Glutamatergic neuron (in vitro differentiated cells): ENCODE results near the gene HAVCR1. TPM values are rescaled to one million over a fixed set of nuclear protein-coding genes. Genes with fewer than 3 reads are reported as not detected.
"Not testable (repeated sequence)": the region's sequence is repeated elsewhere in the genome, so short reads cannot be mapped to it uniquely, and the experiment has no call there.

Experiments used
- DNase-seq: peaks from one replicate; pipeline ENCODE4 v3.0.0; 2022
- H3K27ac Mint-ChIP-seq: one replicate; pipeline ENCODE4 v1.8.0; 2020; ENCODE audit warnings: mild to moderate bottlenecking, mixed read lengths, inconsistent platforms; ENCODE audit not compliant: unreplicated experiment
- H3K27me3 Mint-ChIP-seq: one replicate; pipeline ENCODE4 v1.8.0; 2020; ENCODE audit warnings: mild to moderate bottlenecking, moderate library complexity, mixed read lengths, inconsistent platforms; ENCODE audit not compliant: unreplicated experiment
- H3K36me3 Mint-ChIP-seq: one replicate; pipeline ENCODE4 v1.8.0; 2020; ENCODE audit warnings: mild to moderate bottlenecking, mixed read lengths, inconsistent platforms; ENCODE audit not compliant: unreplicated experiment
- H3K4me1 Mint-ChIP-seq: one replicate; pipeline ENCODE4 v1.8.0; 2020; ENCODE audit warnings: mild to moderate bottlenecking, low read depth, mixed read lengths, inconsistent platforms; ENCODE audit not compliant: unreplicated experiment
- H3K4me3 Mint-ChIP-seq: one replicate; pipeline ENCODE4 v1.8.0; 2020; ENCODE audit warnings: mild to moderate bottlenecking, mixed read lengths, inconsistent platforms; ENCODE audit not compliant: unreplicated experiment
- H3K9me3 Mint-ChIP-seq: one replicate; pipeline ENCODE4 v1.8.0; 2020; ENCODE audit warnings: mild to moderate bottlenecking, moderate library complexity, mixed read lengths, inconsistent platforms; ENCODE audit not compliant: unreplicated experiment
- total RNA-seq: library from RNA; stranded (reverse); fragmentation: NEBNext Ultra II Directional; extraction: Animal tissue kit (Norgen Biotek cat#: 25700); gene quantifications from one replicate; pipeline ENCODE4 v1.2.1, GENCODE V29; 2021; ENCODE audit not compliant: unreplicated experiment
- TF ChIP-seq, protein P1 (sequence below): fragments of 200-600 bp; sonication (generic); IDR thresholded peaks from one replicate; pipeline ENCODE4 v1.5.0; 2021; ENCODE audit not compliant: partially characterized antibody, unreplicated experiment

HAVCR1 gene
- total RNA-seq, 1 donor from 2014 or later, result not detected

GRCh38 chr5:157030692-157031091 lies 28.2 kb downstream of the HAVCR1 start:
- peaks cover 7% of the 10 kb centered on the region for H3K4me1 Mint-ChIP-seq
- DNase-seq, result no peak
- H3K9me3 Mint-ChIP-seq, result no peaks in the 10 kb centered on the region
- H3K27me3 Mint-ChIP-seq, result no peaks in the 10 kb centered on the region
- H3K36me3 Mint-ChIP-seq, result no peaks in the 10 kb centered on the region
- H3K27ac Mint-ChIP-seq, result no peak overlapping the region
- TF ChIP-seq, protein P1, sequence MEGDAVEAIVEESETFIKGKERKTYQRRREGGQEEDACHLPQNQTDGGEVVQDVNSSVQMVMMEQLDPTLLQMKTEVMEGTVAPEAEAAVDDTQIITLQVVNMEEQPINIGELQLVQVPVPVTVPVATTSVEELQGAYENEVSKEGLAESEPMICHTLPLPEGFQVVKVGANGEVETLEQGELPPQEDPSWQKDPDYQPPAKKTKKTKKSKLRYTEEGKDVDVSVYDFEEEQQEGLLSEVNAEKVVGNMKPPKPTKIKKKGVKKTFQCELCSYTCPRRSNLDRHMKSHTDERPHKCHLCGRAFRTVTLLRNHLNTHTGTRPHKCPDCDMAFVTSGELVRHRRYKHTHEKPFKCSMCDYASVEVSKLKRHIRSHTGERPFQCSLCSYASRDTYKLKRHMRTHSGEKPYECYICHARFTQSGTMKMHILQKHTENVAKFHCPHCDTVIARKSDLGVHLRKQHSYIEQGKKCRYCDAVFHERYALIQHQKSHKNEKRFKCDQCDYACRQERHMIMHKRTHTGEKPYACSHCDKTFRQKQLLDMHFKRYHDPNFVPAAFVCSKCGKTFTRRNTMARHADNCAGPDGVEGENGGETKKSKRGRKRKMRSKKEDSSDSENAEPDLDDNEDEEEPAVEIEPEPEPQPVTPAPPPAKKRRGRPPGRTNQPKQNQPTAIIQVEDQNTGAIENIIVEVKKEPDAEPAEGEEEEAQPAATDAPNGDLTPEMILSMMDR, result no peak
- H3K4me3 Mint-ChIP-seq, result no peak overlapping the region

- H3K36me3 Mint-ChIP-seq, result no peaks in the 10 kb centered on the region
Measured at GRCh38 chr5:157029457-157029856, 29.5 kb downstream of the HAVCR1 start.

GRCh38 chr5:157027663-157028062 lies 31.3 kb downstream of the HAVCR1 start:
- not testable (repeated sequence) for DNase-seq, H3K4me3 Mint-ChIP-seq, H3K36me3 Mint-ChIP-seq, H3K27ac Mint-ChIP-seq, H3K4me1 Mint-ChIP-seq, H3K27me3 Mint-ChIP-seq, H3K9me3 Mint-ChIP-seq

More at GRCh38 chr5:157029457-157029856, 29.5 kb downstream of the HAVCR1 start:
- Mint-ChIP-seq H3K9me3 (no peaks in the 10 kb centered on the region), H3K27ac (no peak overlapping the region), H3K4me3 (no peak overlapping the region), H3K27me3 (no peaks in the 10 kb centered on the region), H3K4me1 (peaks cover 3% of the 10 kb centered on the region)
- TF ChIP-seq, protein P1, result no peak
- DNase-seq, result no peak

DNA sequence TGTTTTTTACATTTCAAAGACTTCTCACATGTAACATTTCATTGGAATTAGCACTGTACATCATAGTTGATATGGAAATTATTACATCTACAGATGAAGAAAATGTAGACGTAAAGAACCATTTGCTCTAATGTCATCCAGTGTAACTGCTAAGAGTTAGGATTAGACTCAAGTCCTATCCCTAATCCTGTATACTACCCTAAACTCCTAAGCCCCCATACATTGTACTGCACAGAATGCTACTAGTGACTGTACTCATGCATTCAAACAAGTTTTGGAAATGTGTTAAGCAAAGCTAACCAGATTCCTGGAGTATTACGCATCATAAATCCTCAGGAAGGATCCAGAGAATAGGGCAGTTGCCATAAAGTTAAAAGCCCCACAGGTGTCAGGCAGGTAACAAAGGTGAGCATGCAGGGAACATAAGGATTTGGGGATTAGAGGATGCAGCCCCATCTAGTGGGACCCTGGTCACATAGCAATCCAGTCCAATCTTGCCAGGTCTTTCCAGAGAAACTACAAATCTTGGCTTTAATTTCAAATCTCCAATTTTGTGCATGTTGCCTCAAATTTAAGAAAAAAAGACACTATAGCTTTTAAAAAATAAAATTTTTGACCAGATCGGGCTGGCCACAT lies 32.0 kb downstream of the HAVCR1 start:
- no peak overlapping the region for H3K4me3 Mint-ChIP-seq
- DNase-seq, result no peak

GRCh38 chr5:157025093-157025698 lies 33.7 kb downstream of the HAVCR1 start:
- Mint-ChIP-seq H3K9me3 (no peaks in the 10 kb centered on the region), H3K36me3 (no peaks in the 10 kb centered on the region), H3K27me3 (peaks cover 3% of the 10 kb centered on the region), H3K4me3 (no peak overlapping the region), H3K27ac (no peak overlapping the region), H3K4me1 (no peaks in the 10 kb centered on the region)
- TF ChIP-seq, protein P1, result no peak
- DNase-seq, result no peak

More for the DNA sequence above, 32.0 kb downstream of the HAVCR1 start:
- H3K27me3 Mint-ChIP-seq, result peaks cover 3% of the 10 kb centered on the region
- H3K4me1 Mint-ChIP-seq, result no peaks in the 10 kb centered on the region
- no peaks in the 10 kb centered on the region for H3K9me3 Mint-ChIP-seq
- H3K27ac Mint-ChIP-seq, result no peak overlapping the region
- H3K36me3 Mint-ChIP-seq, result no peaks in the 10 kb centered on the region
- TF ChIP-seq, protein P1, result peak; percentile 60
